ENCODE results near the gene IL17REL.

IL17REL gene

DNA sequence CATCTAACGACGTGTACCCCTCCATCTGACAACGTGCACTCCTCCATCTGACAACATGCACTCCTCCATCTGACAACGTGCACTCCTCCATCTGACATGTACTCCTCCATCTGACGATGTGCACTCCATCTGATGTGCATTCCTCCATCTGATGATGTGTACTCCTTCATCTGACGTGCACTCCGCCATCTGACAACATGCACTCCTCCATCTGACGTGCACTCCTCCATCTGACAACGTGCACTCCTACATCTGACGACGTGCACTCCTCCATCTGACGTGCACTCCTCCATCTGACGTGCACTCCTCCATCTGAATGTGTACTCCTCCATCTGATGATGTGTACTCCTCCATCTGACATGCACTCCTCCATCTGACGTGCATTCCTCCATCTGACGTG is 8.0 kb upstream of the IL17REL start:
- DNase-seq = no peak

DNA sequence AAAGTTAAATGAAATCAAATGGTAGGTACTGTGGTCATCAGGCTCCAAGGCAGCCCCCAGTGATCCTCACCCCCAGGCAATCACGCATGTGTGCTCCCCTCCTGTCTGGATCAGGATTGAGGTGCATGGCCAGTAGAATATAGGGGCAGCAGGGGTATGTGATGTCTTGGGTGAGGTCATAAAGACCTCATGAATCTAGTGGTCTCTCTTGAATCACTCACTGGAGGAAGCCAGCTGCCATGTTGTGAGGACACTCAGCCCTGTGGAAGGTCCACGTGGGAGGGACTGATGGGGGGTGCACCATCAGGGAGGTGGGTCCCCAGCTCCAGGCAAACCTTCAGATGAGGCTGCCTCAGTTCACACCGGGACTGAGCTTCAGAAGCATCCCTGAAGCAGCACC is 6.8 kb upstream of the IL17REL start:
- no peak for DNase-seq

- DNase-seq = no peak
Observed at GRCh38 chr22:50018608-50019285, 6.2 kb upstream of the IL17REL start.

GRCh38 chr22:50017701-50018224 is 5.2 kb upstream of the IL17REL start:
- DNase-seq = no peak

GRCh38 chr22:50016988-50017700 is 4.6 kb upstream of the IL17REL start:
- no peak for DNase-seq

- no peak for DNase-seq
Observed at GRCh38 chr22:50016308-50016987, 3.9 kb upstream of the IL17REL start.

DNA sequence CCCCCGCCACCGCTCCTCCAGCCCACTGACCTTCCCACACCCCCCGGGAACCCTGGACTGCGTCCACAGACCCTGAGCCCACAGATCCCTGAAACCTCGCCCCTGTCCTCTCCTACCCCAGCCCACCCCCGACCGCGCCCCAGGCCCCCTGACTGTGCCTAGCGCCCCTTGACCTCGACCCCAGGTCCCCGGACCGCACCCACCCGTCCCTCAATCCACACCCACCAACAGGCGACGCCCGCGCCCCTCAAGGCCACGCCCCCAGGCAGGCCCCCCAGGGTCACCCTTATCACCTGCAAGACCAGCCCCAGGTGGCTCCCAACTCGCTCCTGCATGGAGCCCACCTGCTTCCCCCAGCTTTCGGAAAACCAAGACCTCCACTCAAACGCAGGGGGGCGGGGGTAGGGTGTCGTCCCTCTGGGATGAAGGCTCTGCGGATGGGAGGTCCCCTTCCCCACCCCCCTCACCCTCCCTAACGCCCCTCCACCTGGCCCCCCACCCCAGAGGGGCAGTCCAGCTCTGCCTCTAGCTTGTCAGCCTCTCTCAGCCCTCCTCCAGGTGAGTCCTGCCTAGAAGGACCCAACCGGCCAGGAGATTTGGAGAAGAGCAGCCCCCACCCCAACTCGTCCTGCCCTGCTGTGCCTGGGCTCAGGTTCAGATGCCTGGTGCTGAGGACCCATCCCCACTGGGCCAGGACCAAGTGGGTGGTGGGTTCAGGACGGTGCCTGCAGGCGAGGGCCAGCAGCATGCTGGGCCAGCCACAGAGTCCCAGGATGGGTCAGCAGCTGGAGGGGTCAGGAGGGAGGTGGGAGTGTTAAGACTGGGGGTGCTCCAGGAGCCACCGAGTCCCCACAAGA is 3.1 kb upstream of the IL17REL start:
- DNase-seq = no peak

GRCh38 chr22:50014655-50015401 is 2.3 kb upstream of the IL17REL start:
- no peak for DNase-seq

DNA sequence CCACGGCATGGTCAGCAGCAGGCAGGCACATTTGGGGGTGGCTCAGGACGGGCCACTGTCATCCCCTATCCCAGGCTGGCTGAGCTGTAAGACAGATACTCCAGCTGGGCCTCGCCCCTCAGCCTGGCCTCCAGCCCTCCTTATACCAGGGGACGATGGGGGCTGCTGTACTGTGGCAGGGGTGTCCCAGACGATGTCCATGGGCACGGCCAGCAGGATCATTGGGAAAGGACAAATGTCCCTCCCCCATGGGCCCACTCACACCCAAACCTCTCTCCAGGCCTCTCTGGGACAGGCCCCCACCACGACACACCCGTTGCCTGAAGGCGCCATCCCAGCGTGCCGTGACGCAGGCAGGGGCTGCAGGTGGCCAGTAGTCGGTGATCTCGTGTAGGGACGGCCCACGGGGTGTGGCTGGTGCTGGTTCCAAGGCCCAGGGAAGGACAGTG is 1.5 kb upstream of the IL17REL start:
- DNase-seq = no peak

DNA sequence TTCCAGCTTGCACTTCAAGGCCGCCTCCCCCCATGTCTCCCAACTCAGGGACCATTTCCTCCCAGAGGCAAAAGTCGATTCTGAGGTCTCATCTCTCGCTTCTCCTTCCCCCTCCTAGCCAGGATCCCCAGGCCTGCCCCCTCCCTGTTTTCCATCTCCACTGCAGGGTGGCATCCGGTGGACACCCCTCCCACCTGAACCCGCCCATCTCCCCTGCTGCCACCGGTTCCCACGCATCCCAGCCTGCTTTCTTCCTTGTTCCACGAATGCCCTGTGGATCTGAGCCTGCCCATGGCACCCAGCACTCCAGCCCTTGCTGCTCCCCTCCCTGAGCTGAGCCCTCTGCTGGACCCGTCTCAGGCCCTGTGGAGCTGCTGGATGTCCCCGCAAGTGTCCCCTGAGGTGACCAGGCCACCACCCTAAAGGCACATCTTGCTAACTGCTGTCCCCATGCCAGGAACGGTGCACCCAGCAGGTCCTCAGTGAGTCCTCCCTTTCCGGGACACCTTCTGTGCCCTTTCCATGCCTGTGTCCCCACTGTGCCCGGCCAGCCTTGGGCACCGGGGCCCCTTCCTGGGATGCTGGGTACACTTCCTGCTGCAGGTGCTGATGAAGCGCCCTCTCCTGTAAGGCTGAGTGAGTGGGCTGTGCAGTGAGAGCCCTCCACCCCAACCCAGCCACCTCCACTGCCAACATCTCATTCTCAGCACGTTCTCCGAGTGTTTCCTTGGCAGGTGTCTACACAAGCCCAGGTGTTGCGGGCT is 936 bp downstream of the IL17REL start:
- DNase-seq = no peak

- no peak for DNase-seq
Observed at GRCh38 chr22:50010676-50011446, 1.7 kb downstream of the IL17REL start.

- DNase-seq = no peak
Observed at GRCh38 chr22:50009765-50010675, 2.5 kb downstream of the IL17REL start.

- DNase-seq = no peak
Observed at GRCh38 chr22:50009251-50009650, 3.3 kb downstream of the IL17REL start.

DNA sequence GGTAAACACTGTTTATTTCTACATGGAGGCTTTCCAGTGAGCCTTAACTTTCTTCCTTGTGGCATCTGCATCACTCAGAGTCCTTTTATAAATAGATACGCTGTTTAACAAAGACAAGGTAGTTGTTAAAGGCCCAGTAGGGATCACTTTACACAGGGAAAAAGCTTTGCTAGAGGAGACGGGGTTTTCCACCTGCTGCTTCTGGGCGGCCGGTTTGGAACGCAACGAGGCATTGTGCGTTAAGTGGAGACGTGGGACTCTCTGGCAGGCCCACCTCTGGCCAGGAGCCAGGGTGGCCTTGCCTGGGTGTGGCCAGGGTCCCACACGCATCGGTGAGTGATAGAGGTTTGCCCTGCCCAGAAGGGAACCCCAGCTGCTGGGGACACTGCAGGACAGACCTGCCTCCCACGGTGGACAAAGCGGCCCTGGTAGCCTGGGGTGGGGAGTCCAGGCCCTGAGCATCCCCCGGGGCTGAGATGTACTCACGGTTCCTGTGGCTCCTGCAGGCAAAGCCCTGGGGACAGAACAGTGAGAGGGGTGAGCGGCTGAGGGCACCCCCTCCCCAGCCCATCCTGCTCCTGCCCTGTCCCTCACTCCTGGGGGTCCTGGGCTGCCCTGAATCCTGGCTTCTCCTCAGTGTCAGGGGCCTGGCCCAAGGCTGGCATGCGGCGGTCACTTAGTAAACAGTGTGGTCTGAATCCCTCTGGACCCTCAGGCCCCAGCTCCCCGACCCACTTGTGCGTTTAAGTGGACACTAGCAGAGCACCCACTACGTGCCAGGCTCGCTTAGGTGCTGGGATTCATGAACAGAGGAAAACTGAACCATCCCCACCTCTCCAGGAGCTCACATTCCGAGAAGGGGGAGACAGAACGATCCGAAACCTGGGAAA is 4.2 kb downstream of the IL17REL start:
- no peak for DNase-seq

GRCh38 chr22:50007057-50007511 is 5.5 kb downstream of the IL17REL start:
- no peak for DNase-seq

- DNase-seq = no peak
Observed at GRCh38 chr22:50004918-50005317, 7.6 kb downstream of the IL17REL start.

- DNase-seq = no peak
Observed at GRCh38 chr22:50002791-50003190, 9.8 kb downstream of the IL17REL start.
